HG03520 (cell line): ENCODE data around the gene BRSK2.

Experiments used
- ATAC-seq: cut with Tn5 transposase; IDR thresholded peaks from one replicate; pipeline ENCODE4 v1.9.1; 2021; ENCODE audit warnings: mild to moderate bottlenecking, moderate library complexity; ENCODE audit not compliant: unreplicated experiment

Gene BRSK2

DNA sequence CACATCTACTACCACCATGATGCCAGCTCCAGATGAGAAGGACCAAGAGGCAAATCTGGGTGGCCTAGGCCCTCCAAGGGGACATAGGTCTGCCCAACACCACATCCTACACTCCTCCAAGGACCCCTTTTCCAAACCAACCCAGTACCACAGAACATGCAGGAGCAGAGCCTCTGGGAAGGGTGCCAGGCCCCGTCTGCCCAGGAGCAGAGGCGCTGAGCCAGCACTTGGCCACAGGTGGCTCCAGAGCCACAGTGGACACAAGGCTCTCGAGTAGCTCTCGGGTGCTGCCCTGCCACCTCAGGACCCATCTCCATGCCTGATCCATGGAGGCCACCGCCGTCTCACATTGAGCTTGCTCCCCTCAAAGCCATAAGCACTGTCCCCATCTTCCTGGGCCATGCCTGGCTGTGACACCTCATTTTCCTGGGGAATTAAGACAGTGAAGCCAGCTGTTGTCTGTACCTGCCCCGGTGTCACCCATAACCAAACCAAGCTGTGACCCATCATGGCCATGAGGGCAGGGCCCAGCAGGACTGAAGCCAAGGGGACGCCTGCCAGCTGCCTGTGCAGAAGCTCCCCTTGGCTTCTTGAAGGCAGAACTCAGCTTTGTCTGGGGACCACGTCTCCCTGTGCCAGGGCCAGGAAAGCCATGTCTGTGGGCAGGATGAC, 89.4 kb downstream of the BRSK2 start:
- ATAC-seq = no peak

- no peak for ATAC-seq
Measured at GRCh38 chr11:1479678-1480118, 90.0 kb downstream of the BRSK2 start.

GRCh38 chr11:1480191-1480554, 90.4 kb downstream of the BRSK2 start:
- ATAC-seq = no peak

DNA sequence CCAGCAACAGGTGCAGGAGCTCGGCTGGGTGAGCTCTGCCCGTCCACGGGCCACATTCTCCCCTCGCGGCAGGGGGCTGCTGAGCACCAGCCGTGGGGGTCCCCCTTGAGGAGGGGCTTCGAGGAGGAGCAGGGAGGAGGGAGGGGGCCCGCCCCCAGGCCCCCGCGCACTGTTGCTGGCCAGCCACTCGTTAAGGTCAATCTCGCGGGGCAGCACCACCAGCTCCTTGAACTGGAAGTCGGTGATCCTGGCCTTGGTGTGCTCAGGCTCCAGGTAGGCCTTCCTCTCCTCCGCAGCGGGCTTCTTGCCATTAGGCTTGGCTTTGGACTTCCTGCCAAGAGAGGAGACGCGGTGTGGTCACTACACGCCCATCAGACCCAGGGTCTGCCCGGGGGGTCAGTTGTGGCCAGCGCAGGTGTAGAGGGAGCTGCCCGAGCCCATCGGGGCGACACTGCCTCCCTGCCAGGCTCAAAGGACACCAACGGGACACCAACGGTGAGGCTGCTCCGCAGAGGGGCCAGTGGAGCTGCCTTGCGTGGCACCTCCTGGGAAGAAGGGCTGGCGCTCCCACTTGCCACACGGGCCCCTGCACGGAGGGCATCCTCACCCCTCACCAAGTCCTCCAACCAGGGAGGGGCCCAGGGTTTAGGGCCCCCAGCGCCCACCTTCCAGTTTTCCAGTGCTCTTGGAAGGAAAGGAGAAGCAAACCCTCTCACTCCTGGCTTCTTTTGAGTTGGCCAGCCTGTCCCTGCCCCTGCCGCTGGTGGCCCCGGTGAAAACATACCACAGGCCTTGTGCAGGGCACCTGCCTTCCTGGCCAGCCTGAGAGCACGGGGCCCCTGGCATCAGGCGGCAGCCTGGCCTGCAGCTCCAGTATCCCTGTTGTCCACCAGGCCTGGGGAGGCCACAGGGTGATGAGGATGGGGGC, 91.1 kb downstream of the BRSK2 start:
- ATAC-seq = no peak

DNA sequence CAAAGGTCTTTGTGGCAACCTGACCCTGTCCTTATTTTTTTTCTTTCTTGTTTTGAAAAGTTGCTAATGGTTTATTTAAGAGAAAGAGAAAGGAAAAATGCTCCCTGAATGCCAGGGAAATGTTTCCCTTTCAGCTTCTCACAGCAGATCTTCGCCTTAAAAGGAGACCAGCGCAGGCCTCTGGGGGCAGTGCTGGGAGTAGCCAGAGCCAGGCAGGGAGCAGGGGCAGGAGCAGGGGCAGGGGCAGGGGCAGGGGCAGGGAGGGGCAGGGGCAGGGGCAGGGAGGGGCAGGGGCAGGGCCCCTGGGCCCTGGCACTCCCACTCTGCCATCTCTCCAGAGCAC, 91.7 kb downstream of the BRSK2 start:
- ATAC-seq = no peak

- ATAC-seq = no peak
Measured at GRCh38 chr11:1481861-1482441, 92.2 kb downstream of the BRSK2 start.

DNA sequence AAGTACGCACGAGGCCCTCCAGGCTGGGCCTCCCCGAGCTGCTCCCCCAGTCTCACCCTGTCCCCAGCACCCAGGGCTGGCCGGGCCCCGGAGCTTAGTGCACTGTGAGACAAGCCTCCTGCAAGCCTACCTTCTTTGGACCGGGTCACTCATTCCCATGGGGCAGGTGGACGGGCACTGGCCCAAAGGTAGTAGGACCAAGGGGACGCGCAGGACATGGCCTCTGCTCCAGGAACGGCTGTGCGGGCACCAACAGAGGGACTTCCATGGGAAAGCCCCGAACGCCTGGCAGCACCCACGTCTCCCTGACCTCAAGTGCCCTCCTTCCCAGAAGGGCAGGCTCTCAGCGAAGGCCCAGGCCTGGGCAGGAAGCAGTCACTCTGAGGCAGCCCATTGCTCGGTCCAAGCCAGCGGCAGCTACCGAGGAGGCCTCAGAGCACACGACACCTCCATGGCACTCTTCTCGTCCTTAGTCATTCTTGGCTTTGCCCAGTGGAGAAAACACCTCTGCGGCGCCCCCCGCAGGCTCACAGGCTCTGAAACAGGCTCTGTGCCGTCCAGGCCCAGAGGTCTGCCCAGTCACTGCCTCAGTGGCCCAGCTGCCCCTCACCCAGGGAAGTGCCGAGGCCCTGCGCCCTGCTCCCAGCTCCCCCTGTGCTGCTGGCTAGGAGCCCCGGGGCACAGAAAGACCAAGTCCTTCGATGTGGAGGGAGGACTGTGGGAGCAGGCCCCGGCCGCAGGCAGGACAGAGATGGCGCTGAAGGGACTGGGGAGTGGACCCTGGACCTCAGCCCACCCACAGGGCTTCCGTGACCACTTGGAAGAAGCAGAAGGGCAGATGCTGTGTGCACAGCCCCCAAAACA, 93.1 kb downstream of the BRSK2 start:
- no peak for ATAC-seq

- no peak for ATAC-seq
Measured at GRCh38 chr11:1483445-1483961, 93.8 kb downstream of the BRSK2 start.

- no peak for ATAC-seq
Measured at GRCh38 chr11:1484061-1484671, 94.4 kb downstream of the BRSK2 start.

- ATAC-seq = no peak
Measured at GRCh38 chr11:1484695-1485503, 95.2 kb downstream of the BRSK2 start.

DNA sequence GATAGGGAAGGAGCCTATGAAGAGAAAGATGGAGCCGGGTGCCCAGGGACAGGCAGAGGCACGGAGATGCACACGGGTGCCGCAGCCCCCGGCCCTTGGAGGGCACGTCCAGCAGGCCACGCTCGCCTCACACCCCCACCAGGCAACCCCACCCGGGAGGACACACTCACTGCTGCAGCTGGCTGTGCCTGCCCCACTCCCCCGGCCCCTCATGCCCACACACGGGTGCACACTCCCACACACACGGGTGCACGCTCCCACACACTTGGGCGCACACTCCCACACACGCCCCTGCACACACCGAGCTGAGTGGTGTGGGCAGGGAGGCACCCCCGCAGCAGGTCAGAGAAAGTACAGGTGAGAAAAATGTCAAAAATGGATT, 95.8 kb downstream of the BRSK2 start:
- ATAC-seq = no peak

- no peak for ATAC-seq
Measured at GRCh38 chr11:1486054-1486825, 96.5 kb downstream of the BRSK2 start, which contains the start of gene MOB2. Gene MOB2 (minus strand): TSS chr11:1486779. CDS start chr11:1486556, 223 bp downstream.

DNA sequence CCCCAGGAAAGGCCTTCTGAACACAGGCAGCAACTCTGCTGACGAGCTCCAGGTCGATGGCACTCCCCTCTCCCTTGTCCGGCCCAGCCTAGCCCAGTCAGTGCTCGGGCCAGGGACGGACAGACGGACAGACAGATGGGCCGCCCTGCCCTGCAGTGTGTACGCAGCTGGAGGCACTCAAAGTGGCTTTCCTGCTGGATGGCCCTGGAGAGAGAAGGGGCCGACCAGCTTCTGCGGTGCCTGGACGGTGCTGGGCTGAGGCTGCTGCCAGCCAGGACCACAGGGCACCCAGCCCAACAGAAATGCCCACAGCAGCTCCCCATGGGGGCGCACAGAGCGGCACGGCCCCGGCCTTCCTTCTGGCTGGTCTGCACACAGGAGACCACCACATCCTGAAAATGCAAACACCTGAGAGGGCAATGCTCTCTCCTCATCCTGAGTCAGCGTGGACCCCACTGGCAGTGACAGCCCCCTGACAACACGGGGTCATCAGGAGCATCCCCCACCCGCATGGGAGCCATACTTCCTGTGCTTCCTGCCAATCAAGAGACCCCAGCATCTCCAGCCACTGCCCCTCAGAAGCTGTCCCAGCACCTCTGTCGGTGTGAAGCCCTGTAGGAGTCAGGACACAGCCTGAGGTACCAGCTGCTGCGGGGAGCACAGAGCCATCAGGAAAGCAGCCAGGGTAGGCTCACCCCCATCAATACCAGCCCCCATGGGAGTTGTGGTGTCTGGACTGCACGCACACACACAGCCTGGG, 97.5 kb downstream of the BRSK2 start:
- no peak for ATAC-seq

DNA sequence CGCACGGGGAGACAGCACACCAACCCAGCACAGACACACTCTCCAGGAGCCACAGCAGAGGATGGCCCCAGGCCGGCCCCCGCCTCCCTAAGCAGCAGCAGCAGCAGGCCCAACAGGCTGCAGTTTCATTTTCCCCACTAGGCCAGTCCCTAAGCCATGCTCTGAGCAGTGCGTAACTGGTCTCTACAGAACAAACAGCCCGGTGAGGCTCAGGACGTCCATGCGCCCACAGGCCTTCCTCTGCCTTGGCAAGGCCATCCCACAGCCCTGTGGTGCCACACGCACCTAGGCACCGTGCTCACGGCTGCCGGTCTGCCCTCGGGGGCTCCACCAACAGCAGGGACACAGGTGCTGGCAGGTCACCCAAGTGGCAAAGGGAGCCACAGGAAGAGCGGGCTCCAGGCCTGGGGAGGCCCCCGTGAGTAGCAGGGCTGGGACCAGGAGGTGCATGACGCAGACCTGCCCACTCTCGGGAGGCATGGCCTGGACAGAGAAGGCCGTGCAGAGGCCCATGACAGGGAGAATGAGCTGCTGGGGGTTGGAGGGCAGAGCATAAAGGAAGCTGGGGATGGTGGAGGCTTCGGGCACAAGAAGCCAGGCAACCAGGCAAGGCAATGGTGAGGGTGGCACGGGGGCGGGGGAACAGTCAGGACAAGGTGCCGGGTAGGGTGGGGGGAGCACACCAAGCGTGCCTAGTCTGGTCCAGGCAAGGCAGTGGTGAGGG, 98.3 kb downstream of the BRSK2 start:
- no peak for ATAC-seq

- ATAC-seq = no peak
Measured at GRCh38 chr11:1488575-1489180, 98.9 kb downstream of the BRSK2 start.

DNA sequence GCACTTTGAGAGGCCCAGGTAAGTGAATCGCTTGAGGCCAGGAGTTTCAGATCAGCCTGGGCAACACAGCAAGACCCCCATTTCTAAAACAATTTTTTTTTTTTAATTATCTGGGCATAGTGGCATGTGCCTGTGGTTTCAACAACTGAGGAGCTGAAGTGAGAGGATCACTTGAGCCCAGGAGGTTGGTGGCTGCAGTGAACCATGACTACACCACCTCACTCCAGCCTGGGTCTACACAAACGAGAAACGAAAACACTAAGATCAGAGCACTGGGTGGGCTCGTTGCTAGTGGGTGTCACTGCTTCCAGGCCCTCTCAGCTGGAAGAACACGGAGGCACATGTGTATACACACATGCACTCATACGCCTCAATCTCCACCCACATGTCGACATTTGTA, 100.9 kb downstream of the BRSK2 start:
- no peak for ATAC-seq

DNA sequence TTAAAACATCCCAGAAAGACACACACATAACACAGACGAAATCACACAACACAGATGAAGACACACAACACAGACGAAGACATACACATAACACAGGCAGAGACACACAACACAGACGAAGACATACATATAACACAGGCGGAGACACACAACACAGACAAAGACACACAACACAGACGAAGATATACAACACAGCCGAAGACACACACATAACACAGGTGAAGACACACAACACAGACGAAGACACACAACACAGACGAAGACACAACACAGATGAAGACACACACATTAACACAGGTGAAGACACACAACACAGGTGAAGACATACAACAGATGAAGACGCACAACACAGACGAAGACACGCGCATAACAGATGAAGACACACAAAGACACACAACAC, 101.6 kb downstream of the BRSK2 start:
- ATAC-seq = no peak
